ENCODE results near the gene LRIT2.
"Not testable (repeated sequence)": the region's sequence is repeated elsewhere in the genome, so short reads cannot be mapped to it uniquely, and the experiment has no call there.

Gene LRIT2

GRCh38 chr10:84185526-84186175 lies 39.7 kb downstream of the LRIT2 start:
- no peak for DNase-seq (ENCODE audit: low read depth in 2 of 3, low spot score in 1 of 3)

- DNase-seq (ENCODE audit: low read depth in 2 of 3, low spot score in 1 of 3) = no peak
Measured at GRCh38 chr10:84184517-84184916, 40.8 kb downstream of the LRIT2 start.

DNA sequence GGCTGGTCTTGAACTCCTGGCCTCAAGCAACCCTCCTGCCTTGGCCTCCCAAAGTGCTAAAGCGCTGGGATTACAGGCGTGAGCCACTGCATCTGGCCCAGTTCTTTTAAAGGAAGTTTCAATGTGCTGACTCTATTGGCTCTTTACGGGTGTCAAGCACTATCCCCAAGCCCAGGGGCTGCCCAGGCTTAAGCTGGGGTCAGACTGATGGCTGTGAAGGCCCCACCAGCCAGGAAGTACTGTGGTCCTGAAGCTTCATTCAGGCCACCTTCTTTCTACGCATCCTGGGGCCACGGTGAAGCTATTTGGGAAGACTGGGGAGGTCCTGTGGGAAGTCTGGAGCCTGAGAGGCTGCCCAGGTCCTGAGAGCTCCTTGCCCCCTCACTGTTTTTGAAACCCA lies 43.7 kb downstream of the LRIT2 start:
- no peak for DNase-seq (ENCODE audit: low read depth in 2 of 3, low spot score in 1 of 3)

DNA sequence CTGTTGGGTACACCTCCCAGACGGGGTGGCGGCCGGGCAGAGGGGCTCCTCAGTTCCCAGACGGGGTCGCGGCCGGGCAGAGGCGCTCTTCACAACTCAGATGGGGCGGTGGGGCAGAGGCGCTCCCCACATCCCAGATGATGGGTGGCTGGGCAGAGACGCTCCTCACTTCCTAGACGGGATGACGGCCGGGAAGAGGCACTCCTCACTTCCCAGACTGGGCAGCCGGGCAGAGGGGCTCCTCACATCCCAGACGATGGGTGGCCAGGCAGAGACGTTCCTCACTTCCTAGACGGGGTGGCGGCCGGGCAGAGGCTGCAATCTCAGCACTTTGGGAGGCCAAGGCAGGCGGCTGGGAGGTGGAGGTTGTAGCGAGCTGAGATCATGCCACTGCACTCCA lies 45.0 kb downstream of the LRIT2 start:
- not testable (repeated sequence) for DNase-seq (ENCODE audit: low read depth in 2 of 3, low spot score in 1 of 3)

GRCh38 chr10:84179059-84179710 lies 46.2 kb downstream of the LRIT2 start:
- no peak for DNase-seq (ENCODE audit: low read depth in 2 of 3, low spot score in 1 of 3)

DNA sequence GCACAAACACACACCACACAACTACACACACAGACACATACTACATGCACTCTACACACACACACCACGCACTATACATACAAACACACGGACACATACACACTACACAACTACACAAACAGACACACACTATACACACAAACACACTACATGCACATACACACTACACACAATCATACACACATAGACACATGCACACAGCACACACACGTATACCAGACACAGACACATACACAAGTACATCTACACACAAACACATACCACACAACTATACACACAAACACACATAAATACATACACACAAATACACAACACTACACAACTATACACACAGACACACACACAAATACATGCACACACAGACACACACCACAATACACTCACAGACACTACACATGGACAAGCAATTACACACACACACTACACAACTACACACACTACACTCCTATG lies 47.2 kb downstream of the LRIT2 start:
- DNase-seq (ENCODE audit: low read depth in 2 of 3, low spot score in 1 of 3) = no peak

DNA sequence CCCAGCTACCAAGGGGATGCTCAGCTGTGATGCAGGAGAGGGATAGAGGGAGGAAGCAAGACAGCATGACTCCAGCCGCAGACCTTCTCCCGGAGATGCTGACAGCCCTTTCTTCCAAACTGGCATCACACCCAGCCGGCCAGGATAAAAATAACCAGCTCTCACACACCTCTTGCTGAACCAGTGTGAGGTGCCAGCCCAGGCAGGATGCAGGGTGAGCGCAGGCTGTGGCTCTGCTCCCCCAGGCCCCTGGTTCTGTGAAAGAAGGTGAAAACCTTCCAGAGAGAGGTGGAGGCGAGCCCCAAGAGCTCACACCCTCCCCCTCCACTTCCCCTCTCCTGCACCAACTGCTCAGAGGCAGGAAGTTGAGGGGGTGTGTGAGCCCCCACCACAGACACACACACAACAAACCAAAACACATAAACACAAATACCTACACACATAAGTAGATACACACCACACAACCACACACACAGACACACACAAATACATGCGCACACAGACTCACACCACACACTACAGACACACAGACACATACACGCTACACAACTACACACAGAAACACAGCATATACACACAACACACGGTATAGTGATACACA lies 47.7 kb downstream of the LRIT2 start:
- DNase-seq (ENCODE audit: low read depth in 2 of 3, low spot score in 1 of 3) = no peak

GRCh38 chr10:84176836-84177474 lies 48.4 kb downstream of the LRIT2 start:
- DNase-seq (ENCODE audit: low read depth in 2 of 3, low spot score in 1 of 3) = no peak

GRCh38 chr10:84176351-84176750 lies 49.0 kb downstream of the LRIT2 start:
- DNase-seq (ENCODE audit: low read depth in 2 of 3, low spot score in 1 of 3) = no peak

- no peak for DNase-seq (ENCODE audit: low read depth in 2 of 3, low spot score in 1 of 3)
Measured at GRCh38 chr10:84175436-84175835, 49.9 kb downstream of the LRIT2 start.

DNA sequence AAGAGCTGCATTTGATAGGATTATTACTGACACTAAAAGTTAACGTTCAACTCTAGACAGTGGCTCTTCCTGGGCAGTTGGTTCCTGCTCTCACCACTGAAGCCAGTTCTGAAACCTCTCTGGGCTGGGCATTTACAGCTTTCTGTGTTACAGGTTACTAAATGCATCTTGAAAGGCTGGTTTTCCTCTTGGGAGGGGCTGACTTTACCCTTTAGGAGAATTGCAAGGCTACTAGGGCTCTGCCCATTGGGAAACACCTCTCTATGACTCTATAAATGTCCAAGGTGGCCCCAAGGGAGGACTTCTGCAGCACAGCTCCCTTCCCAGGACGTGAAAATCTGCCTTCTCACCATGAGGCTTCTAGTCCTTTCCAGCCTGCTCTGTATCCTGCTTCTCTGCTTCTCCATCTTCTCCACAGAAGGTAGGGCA lies 51.8 kb downstream of the LRIT2 start, which contains the start of gene GPR15LG:
GPR15LG (plus strand) TSS at position 301 of the 429 bp plus-strand sequence; CDS start at position 352, 51 bp downstream.
- DNase-seq (ENCODE audit: low read depth in 2 of 3, low spot score in 1 of 3) = no peak

GRCh38 chr10:84172467-84173356 lies 52.6 kb downstream of the LRIT2 start:
- DNase-seq (ENCODE audit: low read depth in 2 of 3, low spot score in 1 of 3) = no peak

- not testable (repeated sequence) for DNase-seq (ENCODE audit: low read depth in 2 of 3, low spot score in 1 of 3)
Measured at GRCh38 chr10:84171700-84172466, 53.5 kb downstream of the LRIT2 start.

GRCh38 chr10:84171237-84171636 lies 54.1 kb downstream of the LRIT2 start:
- not testable (repeated sequence) for DNase-seq (ENCODE audit: low read depth in 2 of 3, low spot score in 1 of 3)
